Neural progenitor cell (in vitro differentiated cells): ENCODE measurements around the gene SERPINB3.

Source experiments
- EZH2 ChIP-seq: fragments of 200-600 bp; sonication (generic); IDR thresholded peaks from 2 replicates; pipeline ENCODE4 v1.6.1; 2017; ENCODE audit warnings: antibody characterized with exemption, mild to moderate bottlenecking, moderate library complexity
- EZH2phosphoT487 ChIP-seq: fragments of 200-600 bp; sonication (generic); IDR thresholded peaks from 2 replicates; pipeline ENCODE4 v1.6.1; 2017; ENCODE audit warnings: antibody characterized with exemption
- TF ChIP-seq, protein P1 (sequence below): fragments of 200-600 bp; sonication (generic); IDR thresholded peaks from 2 replicates; pipeline ENCODE4 v1.5.1; 2017; ENCODE audit warnings: antibody characterized with exemption, mild to moderate bottlenecking

DNA sequence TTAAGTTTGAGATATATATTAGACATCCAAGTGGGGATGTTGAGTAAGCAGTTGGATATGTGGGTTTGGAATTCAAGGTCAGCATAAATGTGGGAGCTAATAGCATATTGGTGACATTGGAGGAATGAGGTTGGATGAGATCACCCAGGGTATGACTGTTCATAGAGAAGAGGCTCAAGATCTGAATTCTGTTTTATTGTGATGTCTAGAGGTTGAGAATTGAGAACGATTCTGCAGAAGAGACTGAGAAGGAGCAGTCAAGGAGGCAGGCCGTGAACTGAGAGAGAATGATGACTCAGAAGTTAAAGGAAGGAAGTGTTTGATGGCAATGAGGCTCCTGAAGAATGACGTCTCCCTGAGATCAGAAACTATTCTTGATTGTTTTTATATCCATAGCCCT, 47.0 kb upstream of the SERPINB3 start:
- TF ChIP-seq EZH2phosphoT487 (no peak), EZH2 (no peak)
- TF ChIP-seq, protein P1, sequence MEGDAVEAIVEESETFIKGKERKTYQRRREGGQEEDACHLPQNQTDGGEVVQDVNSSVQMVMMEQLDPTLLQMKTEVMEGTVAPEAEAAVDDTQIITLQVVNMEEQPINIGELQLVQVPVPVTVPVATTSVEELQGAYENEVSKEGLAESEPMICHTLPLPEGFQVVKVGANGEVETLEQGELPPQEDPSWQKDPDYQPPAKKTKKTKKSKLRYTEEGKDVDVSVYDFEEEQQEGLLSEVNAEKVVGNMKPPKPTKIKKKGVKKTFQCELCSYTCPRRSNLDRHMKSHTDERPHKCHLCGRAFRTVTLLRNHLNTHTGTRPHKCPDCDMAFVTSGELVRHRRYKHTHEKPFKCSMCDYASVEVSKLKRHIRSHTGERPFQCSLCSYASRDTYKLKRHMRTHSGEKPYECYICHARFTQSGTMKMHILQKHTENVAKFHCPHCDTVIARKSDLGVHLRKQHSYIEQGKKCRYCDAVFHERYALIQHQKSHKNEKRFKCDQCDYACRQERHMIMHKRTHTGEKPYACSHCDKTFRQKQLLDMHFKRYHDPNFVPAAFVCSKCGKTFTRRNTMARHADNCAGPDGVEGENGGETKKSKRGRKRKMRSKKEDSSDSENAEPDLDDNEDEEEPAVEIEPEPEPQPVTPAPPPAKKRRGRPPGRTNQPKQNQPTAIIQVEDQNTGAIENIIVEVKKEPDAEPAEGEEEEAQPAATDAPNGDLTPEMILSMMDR = no peak
